Measurements from ENCODE around the gene KDM6A.

DNA sequence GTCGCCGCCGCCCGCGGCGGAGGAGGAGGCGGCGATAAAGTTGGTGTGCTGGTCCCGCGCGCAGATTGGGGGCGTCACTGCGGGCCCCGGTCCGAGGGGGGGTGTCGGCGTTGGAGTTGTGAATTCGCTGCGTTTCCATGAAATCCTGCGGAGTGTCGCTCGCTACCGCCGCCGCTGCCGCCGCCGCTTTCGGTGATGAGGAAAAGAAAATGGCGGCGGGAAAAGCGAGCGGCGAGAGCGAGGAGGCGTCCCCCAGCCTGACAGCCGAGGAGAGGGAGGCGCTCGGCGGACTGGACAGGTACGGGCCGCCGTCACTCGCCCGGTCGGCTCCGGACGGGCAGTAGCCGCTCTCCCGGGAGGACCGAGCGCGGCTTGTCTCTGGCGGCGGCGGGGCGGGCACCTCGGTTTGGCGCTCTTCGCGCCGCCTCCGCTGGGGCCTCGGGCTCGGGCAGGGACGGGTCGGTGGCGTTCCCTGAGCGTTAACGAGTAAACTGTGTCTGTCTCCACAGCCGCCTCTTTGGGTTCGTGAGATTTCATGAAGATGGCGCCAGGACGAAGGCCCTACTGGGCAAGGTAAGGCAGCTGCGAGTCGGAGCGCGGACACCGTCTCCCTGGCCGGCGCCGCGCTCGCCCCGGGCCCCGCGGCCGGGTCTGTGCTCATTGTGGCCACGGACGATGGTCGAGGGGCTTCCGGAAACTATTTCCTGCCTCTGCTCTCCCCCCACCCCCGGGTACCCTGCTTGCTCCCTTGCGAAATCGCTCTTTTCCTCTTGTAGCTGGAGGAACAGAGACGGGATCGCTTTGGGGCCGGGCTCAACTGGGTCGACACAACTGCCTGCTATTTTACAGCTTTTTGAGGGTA lies 658 bp downstream of the KDM6A start:
- TF ChIP-seq, protein P1, sequence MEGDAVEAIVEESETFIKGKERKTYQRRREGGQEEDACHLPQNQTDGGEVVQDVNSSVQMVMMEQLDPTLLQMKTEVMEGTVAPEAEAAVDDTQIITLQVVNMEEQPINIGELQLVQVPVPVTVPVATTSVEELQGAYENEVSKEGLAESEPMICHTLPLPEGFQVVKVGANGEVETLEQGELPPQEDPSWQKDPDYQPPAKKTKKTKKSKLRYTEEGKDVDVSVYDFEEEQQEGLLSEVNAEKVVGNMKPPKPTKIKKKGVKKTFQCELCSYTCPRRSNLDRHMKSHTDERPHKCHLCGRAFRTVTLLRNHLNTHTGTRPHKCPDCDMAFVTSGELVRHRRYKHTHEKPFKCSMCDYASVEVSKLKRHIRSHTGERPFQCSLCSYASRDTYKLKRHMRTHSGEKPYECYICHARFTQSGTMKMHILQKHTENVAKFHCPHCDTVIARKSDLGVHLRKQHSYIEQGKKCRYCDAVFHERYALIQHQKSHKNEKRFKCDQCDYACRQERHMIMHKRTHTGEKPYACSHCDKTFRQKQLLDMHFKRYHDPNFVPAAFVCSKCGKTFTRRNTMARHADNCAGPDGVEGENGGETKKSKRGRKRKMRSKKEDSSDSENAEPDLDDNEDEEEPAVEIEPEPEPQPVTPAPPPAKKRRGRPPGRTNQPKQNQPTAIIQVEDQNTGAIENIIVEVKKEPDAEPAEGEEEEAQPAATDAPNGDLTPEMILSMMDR (IDR thresholded peaks at IDR 0.05; ENCODE audit: poor library complexity, severe bottlenecking), result no peak
- TF ChIP-seq POLR2AphosphoS5 (IDR thresholded peaks at IDR 0.05) (no peak), MXI1 (conservative IDR thresholded peaks at IDR 0.05; ENCODE audit: poor library complexity, severe bottlenecking) (peak; percentile 31)

All from neural cell (in vitro differentiated cells).